ENCODE data around the gene ZNF600.
"Not testable (repeated sequence)": the region's sequence is repeated elsewhere in the genome, so short reads cannot be mapped to it uniquely, and the experiment has no call there.

DNA sequence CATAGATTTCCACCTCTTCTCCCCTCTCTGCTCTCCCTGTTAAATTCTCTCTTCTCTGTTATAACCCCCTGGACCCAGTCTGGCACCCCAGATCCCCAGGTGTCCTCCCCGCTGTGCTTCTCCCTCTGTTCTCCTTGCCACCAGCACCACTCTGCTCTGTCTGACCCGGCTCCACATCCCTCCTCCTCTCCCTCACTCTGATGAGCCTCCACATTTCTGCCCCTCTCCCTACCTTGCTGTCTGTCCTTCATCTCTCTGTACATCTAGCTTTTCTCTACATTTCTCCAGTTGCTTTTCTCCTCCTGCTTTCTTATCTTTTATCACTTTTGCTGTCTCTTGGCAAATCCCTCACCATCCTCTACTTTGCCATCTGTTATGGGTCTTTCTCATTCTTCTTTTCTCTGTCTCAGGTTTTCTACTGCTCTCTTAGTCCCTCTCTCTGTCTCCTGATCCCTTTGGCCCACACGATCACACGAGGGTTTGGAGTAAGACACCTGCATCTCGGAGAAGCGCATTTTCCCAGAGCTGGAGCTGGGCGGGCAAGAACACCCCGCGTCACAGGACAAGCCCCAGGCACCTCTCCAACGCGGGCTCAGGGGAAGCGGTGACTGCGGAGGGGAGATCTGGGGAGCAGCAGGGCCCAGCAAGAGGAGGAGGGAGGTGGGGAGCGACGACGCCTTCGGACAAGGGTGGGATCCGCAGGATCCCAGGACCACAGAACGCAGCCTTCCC lies 34.0 kb upstream of the ZNF600 start:
- TF ChIP-seq, protein P1, sequence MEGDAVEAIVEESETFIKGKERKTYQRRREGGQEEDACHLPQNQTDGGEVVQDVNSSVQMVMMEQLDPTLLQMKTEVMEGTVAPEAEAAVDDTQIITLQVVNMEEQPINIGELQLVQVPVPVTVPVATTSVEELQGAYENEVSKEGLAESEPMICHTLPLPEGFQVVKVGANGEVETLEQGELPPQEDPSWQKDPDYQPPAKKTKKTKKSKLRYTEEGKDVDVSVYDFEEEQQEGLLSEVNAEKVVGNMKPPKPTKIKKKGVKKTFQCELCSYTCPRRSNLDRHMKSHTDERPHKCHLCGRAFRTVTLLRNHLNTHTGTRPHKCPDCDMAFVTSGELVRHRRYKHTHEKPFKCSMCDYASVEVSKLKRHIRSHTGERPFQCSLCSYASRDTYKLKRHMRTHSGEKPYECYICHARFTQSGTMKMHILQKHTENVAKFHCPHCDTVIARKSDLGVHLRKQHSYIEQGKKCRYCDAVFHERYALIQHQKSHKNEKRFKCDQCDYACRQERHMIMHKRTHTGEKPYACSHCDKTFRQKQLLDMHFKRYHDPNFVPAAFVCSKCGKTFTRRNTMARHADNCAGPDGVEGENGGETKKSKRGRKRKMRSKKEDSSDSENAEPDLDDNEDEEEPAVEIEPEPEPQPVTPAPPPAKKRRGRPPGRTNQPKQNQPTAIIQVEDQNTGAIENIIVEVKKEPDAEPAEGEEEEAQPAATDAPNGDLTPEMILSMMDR (IDR thresholded peaks at IDR 0.05; ENCODE audit: low read length): not testable (repeated sequence)
- not testable (repeated sequence) for TF ChIP-seq EZH2 (IDR thresholded peaks at IDR 0.05; ENCODE audit: borderline replicate concordance, low read length)

Data from OCI-LY1 (cell line).